ENCODE measurements around the gene EBLN2. TPM values are rescaled to one million over a fixed set of nuclear protein-coding genes. Genes with fewer than 3 reads are reported as not detected.
A peak's percentile ranks its signal among the peaks of the same experiment; 100 is the strongest.

Gene EBLN2
- total and polyA plus RNA-seq, 12 donors = 0.28 to 2.0 (median 1.3) TPM

DNA sequence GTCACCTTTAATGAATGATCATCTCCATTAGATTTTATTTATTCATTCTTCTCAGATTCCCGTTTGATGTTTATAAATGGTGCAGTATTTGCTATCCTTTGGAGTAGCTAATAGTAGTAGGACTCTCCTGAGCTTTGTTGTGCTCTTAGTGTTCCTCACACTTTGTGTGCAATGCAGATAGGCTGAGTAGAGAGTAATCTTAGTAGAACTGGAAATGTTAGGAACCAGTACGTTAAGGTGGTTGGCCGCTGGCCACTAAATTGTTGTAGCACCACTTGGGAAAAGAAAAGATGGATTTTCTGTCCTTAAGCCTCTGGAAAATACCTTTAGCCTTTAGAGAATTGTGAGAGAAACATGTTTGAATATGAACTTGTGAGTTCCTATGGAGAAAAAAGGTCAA lies 19.9 kb upstream of the EBLN2 start:
- TF ChIP-seq, protein P1, sequence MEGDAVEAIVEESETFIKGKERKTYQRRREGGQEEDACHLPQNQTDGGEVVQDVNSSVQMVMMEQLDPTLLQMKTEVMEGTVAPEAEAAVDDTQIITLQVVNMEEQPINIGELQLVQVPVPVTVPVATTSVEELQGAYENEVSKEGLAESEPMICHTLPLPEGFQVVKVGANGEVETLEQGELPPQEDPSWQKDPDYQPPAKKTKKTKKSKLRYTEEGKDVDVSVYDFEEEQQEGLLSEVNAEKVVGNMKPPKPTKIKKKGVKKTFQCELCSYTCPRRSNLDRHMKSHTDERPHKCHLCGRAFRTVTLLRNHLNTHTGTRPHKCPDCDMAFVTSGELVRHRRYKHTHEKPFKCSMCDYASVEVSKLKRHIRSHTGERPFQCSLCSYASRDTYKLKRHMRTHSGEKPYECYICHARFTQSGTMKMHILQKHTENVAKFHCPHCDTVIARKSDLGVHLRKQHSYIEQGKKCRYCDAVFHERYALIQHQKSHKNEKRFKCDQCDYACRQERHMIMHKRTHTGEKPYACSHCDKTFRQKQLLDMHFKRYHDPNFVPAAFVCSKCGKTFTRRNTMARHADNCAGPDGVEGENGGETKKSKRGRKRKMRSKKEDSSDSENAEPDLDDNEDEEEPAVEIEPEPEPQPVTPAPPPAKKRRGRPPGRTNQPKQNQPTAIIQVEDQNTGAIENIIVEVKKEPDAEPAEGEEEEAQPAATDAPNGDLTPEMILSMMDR (IDR thresholded peaks at IDR 0.05) = no peak
- Histone ChIP-seq H3K9me3 (no peaks in the 10 kb centered on the region), H3K4me1 (peaks cover 0 to 98% (median 54%) of the 10 kb centered on the region in 9 donors), H3K36me3 (peaks cover 0 to 3% (median 0%) of the 10 kb centered on the region in 9 donors), H3K4me3 (no peak overlapping the region), H3K27ac (peak overlapping the region in 2 of 10 donors; percentile 3 to 8), H3K27me3 (no peaks in the 10 kb centered on the region)
- ATAC-seq (peak in 3 of 8 donors; percentile 42 to 45 (median 43)), DNase-seq (no peak)
- WGBS, 2 donors = 20% methylated on average over 3 of the region's 3 CpGs
- intact Hi-C loops (cut with DNase I) = loop anchor here in 2 of 10 donors (5.0 to 10.0 kb wide), 2 partner anchors 34 to 197 kb away; partner anchors contain the start of gene SHQ1 (in 1 of the 2)

DNA sequence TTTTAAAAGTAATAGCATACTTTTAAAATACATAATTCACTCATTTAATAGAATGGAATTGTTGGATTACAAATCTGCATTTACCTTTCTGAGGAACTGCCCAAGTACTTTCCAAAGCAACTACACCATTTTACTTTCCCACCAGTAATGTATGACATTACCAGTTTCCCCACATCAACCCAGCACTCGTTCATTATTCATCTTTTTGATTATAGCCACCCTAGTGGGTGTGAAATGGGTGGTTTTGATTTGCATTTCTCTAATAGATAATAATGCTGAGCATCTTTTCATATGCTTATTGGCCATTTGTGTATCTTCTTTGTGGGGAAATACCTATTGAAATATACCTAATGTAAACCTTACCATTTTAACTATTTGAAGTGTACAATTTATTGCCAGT lies 18.0 kb upstream of the EBLN2 start:
- peaks cover 0 to 84% (median 41%) of the 10 kb centered on the region in 9 donors for H3K4me1 ChIP-seq
- intact Hi-C loops (cut with DNase I) = loop anchor here in 2 of 10 donors (5.0 to 10.0 kb wide), 2 partner anchors 36 to 199 kb away; partner anchors contain the start of gene SHQ1 (in 1 of the 2)
- WGBS, 2 donors = 58 to 63% methylated on average over 1 of the region's 1 CpG

DNA sequence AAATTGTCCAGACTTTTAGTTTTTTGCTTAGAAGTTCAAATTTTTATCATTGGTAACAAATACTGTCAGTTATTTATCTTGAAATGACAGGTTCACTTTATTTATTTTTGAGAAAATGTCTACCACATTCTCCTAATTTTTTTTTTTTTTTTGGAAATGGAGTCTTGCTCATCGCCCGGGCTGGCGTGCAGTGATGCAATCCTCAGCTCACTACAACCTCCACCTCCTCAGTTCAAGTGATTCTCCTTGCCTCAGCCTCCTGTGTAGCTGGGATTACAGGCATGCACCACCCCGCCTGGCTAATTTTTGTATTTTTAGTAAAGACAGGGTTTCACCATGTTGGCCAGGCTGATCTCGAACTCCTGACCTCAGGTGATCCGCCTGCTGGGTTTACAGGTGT lies 16.1 kb upstream of the EBLN2 start:
- WGBS, 2 donors = 92 to 95% methylated on average over 6 of the region's 6 CpGs
- Histone ChIP-seq H3K27ac (no peak overlapping the region), H3K27me3 (no peaks in the 10 kb centered on the region), H3K4me3 (no peak overlapping the region), H3K4me1 (peaks cover 0 to 78% (median 33%) of the 10 kb centered on the region in 9 donors), H3K9me3 (no peaks in the 10 kb centered on the region), H3K36me3 (peaks cover 0 to 32% (median 5%) of the 10 kb centered on the region in 9 donors)
- intact Hi-C loops (cut with DNase I) = loop anchor here in 2 of 10 donors (5.0 to 10.0 kb wide), 2 partner anchors 93 to 201 kb away; partner anchors contain the start of gene SHQ1 (in 1 of the 2)
- TF ChIP-seq, protein P1 (IDR thresholded peaks at IDR 0.05) = no peak
- DNase-seq = no peak
- ATAC-seq = no peak

More for the DNA sequence above, 18.0 kb upstream of the EBLN2 start:
- TF ChIP-seq, protein P1 (IDR thresholded peaks at IDR 0.05) = no peak
- no peaks in the 10 kb centered on the region for H3K9me3 ChIP-seq
- H3K27ac ChIP-seq = no peak overlapping the region
- ATAC-seq (no peak), DNase-seq (no peak)
- H3K4me3 ChIP-seq = no peak overlapping the region
- H3K27me3 ChIP-seq = no peaks in the 10 kb centered on the region
- peaks cover 0 to 15% (median 4%) of the 10 kb centered on the region in 9 donors for H3K36me3 ChIP-seq

DNA sequence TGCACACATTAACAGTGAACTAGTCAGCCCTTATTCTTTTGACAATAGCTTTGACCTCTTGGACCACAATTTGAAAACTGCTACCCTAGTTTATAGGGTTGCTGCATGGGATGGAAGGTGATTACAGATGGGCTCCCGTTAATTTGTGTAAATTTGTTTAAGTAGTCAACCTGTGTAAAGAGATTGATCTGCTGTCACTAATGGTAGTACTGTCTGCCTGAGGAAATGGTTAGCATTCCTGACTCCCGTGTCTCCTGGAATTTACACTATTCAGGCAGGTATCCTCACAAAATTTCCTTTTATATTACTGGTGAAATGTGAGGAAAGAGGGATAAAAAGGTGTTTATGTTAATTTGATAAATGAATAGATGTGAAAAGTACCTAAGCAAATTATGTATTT lies 15.3 kb upstream of the EBLN2 start:
- H3K36me3 ChIP-seq = peaks cover 0 to 40% (median 5%) of the 10 kb centered on the region in 9 donors
- intact Hi-C loops (cut with DNase I) = loop anchor here in 2 of 10 donors (5.0 to 10.0 kb wide), 2 partner anchors 94 to 201 kb away; partner anchors contain the start of gene SHQ1 (in 1 of the 2)
- no peaks in the 10 kb centered on the region for H3K27me3 ChIP-seq
- H3K9me3 ChIP-seq = no peaks in the 10 kb centered on the region
- peaks cover 0 to 70% (median 30%) of the 10 kb centered on the region in 9 donors for H3K4me1 ChIP-seq
- DNase-seq (no peak), ATAC-seq (no peak)
- no peak overlapping the region for H3K27ac ChIP-seq
- TF ChIP-seq, protein P1 (IDR thresholded peaks at IDR 0.05) = no peak
- no peak overlapping the region for H3K4me3 ChIP-seq
- WGBS, 2 donors = 34 to 46% methylated on average over 2 of the region's 2 CpGs
